OCI-M2 (cell line): ENCODE results near the gene PHF23.
A peak's percentile ranks its signal among the peaks of the same experiment; 100 is the strongest.
"Not testable (repeated sequence)": the region's sequence is repeated elsewhere in the genome, so short reads cannot be mapped to it uniquely, and the experiment has no call there.

ENCODE experiments used
- DNase-seq: peaks from one replicate; lab custom pipeline; 2025; ENCODE audit not compliant: unreplicated experiment; lab: John Stamatoyannopoulos, UW

PHF23 gene

GRCh38 chr17:7258731-7259554 lies 19.7 kb upstream of the PHF23 start:
- DNase-seq, result no peak

GRCh38 chr17:7256766-7257456 lies 17.7 kb upstream of the PHF23 start:
- no peak for DNase-seq

GRCh38 chr17:7254511-7254910 lies 15.3 kb upstream of the PHF23 start:
- no peak for DNase-seq

- no peak for DNase-seq
These were observed 13.8 kb upstream of the PHF23 start for GRCh38 chr17:7253082-7253481.

- peak; percentile 93 for DNase-seq
These were observed 13.2 kb upstream of the PHF23 start, which contains the start of gene ELP5 for GRCh38 chr17:7252176-7253043. TSS of gene ELP5 (plus strand) at chr17:7252215. CDS start at chr17:7252551, 336 bp downstream.

- DNase-seq, result no peak
These were observed 12.5 kb upstream of the PHF23 start, which contains the start of gene CTDNEP1 for GRCh38 chr17:7251661-7252175. TSS of gene CTDNEP1 (minus strand) at chr17:7251734. CDS start at chr17:7251296, 438 bp downstream.

- DNase-seq, result no peak
These were observed 11.7 kb upstream of the PHF23 start for GRCh38 chr17:7250695-7251627.

- no peak for DNase-seq
These were observed 10.6 kb upstream of the PHF23 start for GRCh38 chr17:7249830-7250229.

GRCh38 chr17:7249214-7249613 lies 10.0 kb upstream of the PHF23 start:
- no peak for DNase-seq

- no peak for DNase-seq
These were observed 9.5 kb upstream of the PHF23 start for GRCh38 chr17:7248796-7249195.

- no peak for DNase-seq
These were observed 7.5 kb upstream of the PHF23 start for GRCh38 chr17:7246779-7247178.

- not testable (repeated sequence) for DNase-seq
These were observed 4.6 kb upstream of the PHF23 start for GRCh38 chr17:7243838-7244237.

- DNase-seq, result no peak
These were observed 4.1 kb upstream of the PHF23 start for GRCh38 chr17:7243453-7243729.

GRCh38 chr17:7242717-7243452 lies 3.6 kb upstream of the PHF23 start:
- peak; percentile 80 for DNase-seq

GRCh38 chr17:7241783-7242716 lies 2.8 kb upstream of the PHF23 start, which contains the start of gene GABARAP:
TSS of gene GABARAP (minus strand) at chr17:7242449. CDS start at chr17:7242330, 119 bp downstream.
- peak; percentile 80 for DNase-seq

- no peak for DNase-seq
These were observed 2.0 kb upstream of the PHF23 start for GRCh38 chr17:7241090-7241733.

- DNase-seq, result no peak
These were observed 1.1 kb upstream of the PHF23 start for GRCh38 chr17:7240375-7240774.
